Sigmoid colon (tissue), 7 donors: ENCODE results near the gene HIF3A. TPM values are rescaled to one million over a fixed set of nuclear protein-coding genes. Genes with fewer than 3 reads are reported as not detected.
A peak's percentile ranks its signal among the peaks of the same experiment; 100 is the strongest.

Experiments used
- DNase-seq: peaks from one replicate; pipeline ENCODE4 v3.0.0-alpha.2; 2019
- H3K27ac ChIP-seq, 4 donors: fragments of 200-600 bp; sonication (generic); one replicate each; pipeline ENCODE4 v1.5.1; 2016 to 2019; ENCODE audit warnings: mild to moderate bottlenecking in 1 of 4
- H3K27me3 ChIP-seq, 3 donors: fragments of 200-600 bp; sonication (generic); one replicate each; pipeline ENCODE4 v1.5.1; 2019; ENCODE audit warnings: mild to moderate bottlenecking in 1 of 3
- H3K36me3 ChIP-seq, 4 donors: fragments of 200-600 bp; sonication (generic); one replicate each; pipeline ENCODE4 v1.5.1; 2016 to 2019
- H3K4me1 ChIP-seq, 4 donors: fragments of 200-600 bp; sonication (generic); one replicate each; pipeline ENCODE4 v1.5.1; 2017 to 2019
- H3K4me3 ChIP-seq, 4 donors: fragments of 200-600 bp; sonication (generic); one replicate each; pipeline ENCODE4 v1.5.1; 2017 to 2019; ENCODE audit warnings: mild to moderate bottlenecking in 2 of 4, moderate library complexity in 1 of 4
- H3K9me3 ChIP-seq, 4 donors: fragments of 200-600 bp in 3 of 4; sonication (generic) in 3 of 4; one replicate each; pipeline versions ENCODE4 v1.5.1 to v1.6.1; 2013 to 2019
- EP300 ChIP-seq, 4 donors: sonication (generic); formaldehyde crosslinking; IDR thresholded peaks; one replicate each; pipeline ENCODE4 v1.6.1; 2017; ENCODE audit warnings: antibody characterized with exemption in 4 of 4
- POLR2A ChIP-seq, 2 donors: fragments of 450-650 bp; IDR thresholded peaks; one replicate each; pipeline ENCODE4 v1.6.1; 2016; ENCODE audit warnings: antibody characterized with exemption in 2 of 2, mild to moderate bottlenecking in 2 of 2, moderate library complexity in 2 of 2
- POLR2AphosphoS5 ChIP-seq, 4 donors: sonication (generic); formaldehyde crosslinking; IDR thresholded peaks; one replicate each; pipeline ENCODE4 v1.6.1; 2017; ENCODE audit warnings: antibody characterized with exemption in 4 of 4
- WGBS, 2 donors: extraction: QIAGEN DNeasy Blood & Tissue Kit; methylation state at CpG; one replicate each; pipeline ENCODE4 v1.1.7; 2013; 5-methylcytosine and 5-hydroxymethylcytosine counted together
- intact Hi-C: fragments of 100-400 bp; cut with DNase I; formaldehyde crosslinking; loops from one replicate; pipeline ENCODE4 v1.15.1; 2023
- polyA plus RNA-seq, 3 donors: library from polyadenylated mRNA; stranded (reverse); fragments of 200-250 nt; gene quantifications; one replicate each; pipeline ENCODE4 v1.2.3, GENCODE V29; 2013
- total RNA-seq, 4 donors: library from RNA; depleted of rRNA; stranded (reverse); fragments of >200 nt; gene quantifications; one replicate each; pipeline ENCODE4 v1.1.0, GENCODE V29; 2016
- TF ChIP-seq, protein P1 (sequence below), 4 experiments: fragments of 450-650 bp in 3 of 4; fragments of 200-600 bp in 1 of 4; IDR thresholded peaks; one replicate each; pipeline ENCODE4 v1.5.1; 2016 to 2019; ENCODE audit warnings: antibody characterized with exemption in 4 of 4, mild to moderate bottlenecking in 3 of 4, moderate library complexity in 2 of 4
- donor health status: healthy with polysubstance abuse.
- donor health status: Bipolar disorder and iron deficiency.
- donor health status: healthy.

The HIF3A gene
- total and polyA plus RNA-seq, 7 donors: 1.8 to 310 (median 63.0) TPM

DNA sequence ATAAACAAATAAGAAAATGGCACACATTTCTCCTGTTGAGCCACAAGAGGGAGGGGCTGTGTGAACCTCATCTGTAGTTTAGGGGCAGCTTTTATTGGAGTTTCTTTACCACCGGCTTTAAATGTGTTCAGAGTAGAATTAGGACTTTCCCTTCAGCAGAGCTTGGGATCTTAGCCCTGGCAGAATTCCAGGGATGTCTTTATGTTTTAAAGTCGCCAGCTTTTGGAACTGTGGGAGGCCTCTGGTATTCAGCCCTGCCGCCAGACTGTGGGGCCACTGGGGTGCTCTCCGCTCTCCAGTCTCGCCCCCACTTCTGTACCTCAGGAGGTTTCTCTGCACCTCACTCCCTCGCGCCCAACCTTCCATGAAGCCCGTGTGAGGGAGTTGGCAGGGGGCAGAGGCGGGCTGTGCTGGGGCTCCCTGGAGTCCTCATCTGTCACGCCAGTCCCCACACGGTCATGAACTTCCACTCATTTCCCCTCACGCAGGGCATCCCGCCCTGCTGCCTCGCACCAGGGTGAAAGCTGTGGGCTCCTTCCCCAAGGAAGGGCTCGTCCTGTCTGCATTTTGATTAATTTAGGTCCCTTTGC is 85.0 kb downstream of the HIF3A start:
- WGBS, 2 donors: 93% methylated on average over 15 of the region's 15 CpGs
- TF ChIP-seq POLR2A (IDR thresholded peaks at IDR 0.05) (no peak), POLR2AphosphoS5 (IDR thresholded peaks at IDR 0.05) (no peak), EP300 (IDR thresholded peaks at IDR 0.05) (no peak)
- TF ChIP-seq, protein P1, sequence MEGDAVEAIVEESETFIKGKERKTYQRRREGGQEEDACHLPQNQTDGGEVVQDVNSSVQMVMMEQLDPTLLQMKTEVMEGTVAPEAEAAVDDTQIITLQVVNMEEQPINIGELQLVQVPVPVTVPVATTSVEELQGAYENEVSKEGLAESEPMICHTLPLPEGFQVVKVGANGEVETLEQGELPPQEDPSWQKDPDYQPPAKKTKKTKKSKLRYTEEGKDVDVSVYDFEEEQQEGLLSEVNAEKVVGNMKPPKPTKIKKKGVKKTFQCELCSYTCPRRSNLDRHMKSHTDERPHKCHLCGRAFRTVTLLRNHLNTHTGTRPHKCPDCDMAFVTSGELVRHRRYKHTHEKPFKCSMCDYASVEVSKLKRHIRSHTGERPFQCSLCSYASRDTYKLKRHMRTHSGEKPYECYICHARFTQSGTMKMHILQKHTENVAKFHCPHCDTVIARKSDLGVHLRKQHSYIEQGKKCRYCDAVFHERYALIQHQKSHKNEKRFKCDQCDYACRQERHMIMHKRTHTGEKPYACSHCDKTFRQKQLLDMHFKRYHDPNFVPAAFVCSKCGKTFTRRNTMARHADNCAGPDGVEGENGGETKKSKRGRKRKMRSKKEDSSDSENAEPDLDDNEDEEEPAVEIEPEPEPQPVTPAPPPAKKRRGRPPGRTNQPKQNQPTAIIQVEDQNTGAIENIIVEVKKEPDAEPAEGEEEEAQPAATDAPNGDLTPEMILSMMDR (IDR thresholded peaks at IDR 0.05): no peak
- no peak overlapping the region for H3K4me3 ChIP-seq
- peaks cover 0 to 40% (median 21%) of the 10 kb centered on the region in 4 donors for H3K4me1 ChIP-seq
- H3K36me3 ChIP-seq: peaks cover 12 to 58% (median 33%) of the 10 kb centered on the region in 4 donors
- H3K27me3 ChIP-seq: no peaks in the 10 kb centered on the region
- H3K27ac ChIP-seq: no peak overlapping the region
- intact Hi-C loops: no loop called here
- peak; percentile 45 for DNase-seq
- no peaks in the 10 kb centered on the region for H3K9me3 ChIP-seq

DNA sequence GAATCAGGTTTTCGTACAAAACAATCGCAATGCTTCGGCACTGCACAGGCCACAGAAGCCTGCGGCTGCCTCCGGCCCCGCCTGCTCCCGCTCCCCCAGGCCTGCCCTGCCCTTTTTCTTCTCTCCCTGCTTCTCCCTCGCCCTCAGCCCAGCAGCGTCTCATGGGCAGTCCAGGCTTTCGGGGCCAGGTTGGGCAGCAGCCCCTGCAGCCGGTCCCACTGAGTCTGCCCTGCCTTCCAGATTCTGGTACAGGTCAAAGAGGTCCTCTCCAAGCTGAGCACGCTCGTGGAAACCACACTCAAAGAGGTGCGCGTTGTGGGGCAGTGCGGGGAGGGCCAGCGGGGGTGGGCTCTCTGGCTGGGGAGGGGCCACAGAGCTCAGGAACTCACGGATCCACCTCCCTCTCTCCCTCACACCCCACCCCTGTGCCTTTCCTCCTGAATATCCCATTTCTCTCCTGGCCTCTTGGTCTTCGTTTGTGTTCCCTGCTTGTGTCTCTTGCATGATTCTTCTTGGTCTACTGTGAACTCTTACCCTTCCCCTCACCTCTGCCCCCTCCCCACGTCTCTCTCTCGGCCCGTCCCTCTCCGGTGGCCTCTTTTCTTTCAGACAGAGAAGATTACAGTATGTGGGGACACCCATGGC is 86.5 kb downstream of the HIF3A start:
- intact Hi-C loops: no loop called here
- 87 to 91% methylated on average over 22 to 23 of the region's 23 CpGs for WGBS, 2 donors
- H3K27me3 ChIP-seq: no peaks in the 10 kb centered on the region
- H3K4me1 ChIP-seq: peaks cover 0 to 26% (median 11%) of the 10 kb centered on the region in 4 donors
- no peak for TF ChIP-seq POLR2A (IDR thresholded peaks at IDR 0.05)
- H3K9me3 ChIP-seq: no peaks in the 10 kb centered on the region
- no peak overlapping the region for H3K4me3 ChIP-seq
- peaks cover 17 to 65% (median 46%) of the 10 kb centered on the region in 4 donors for H3K36me3 ChIP-seq
- no peak overlapping the region for H3K27ac ChIP-seq
- peak; percentile 30 for DNase-seq

DNA sequence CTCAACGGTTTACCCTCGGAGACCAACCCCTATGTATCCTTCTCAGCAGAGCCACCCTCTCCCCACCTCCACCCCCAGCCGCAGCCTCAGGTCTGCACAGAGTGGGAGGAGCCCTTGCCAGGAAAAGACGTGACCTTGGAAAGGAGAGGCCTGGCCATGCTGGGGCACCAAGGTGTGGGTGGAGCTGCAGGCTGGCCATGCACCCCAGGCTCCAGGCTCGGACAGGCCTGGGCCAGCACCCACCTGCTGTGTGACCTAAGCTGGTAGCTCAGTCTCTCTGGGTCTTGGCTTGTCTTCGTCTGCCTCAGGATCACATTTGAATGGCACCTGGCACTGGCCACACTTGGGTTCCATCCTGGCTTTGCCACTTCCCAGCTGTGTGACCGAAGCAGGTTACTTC is 87.0 kb downstream of the HIF3A start:
- TF ChIP-seq EP300 (IDR thresholded peaks at IDR 0.05) (no peak), POLR2AphosphoS5 (IDR thresholded peaks at IDR 0.05) (no peak), POLR2A (IDR thresholded peaks at IDR 0.05) (no peak)
- TF ChIP-seq, protein P1 (IDR thresholded peaks at IDR 0.05): no peak
- Histone ChIP-seq H3K4me3 (no peak overlapping the region), H3K36me3 (peaks cover 22 to 71% (median 52%) of the 10 kb centered on the region in 4 donors), H3K9me3 (no peaks in the 10 kb centered on the region), H3K4me1 (peaks cover 0 to 21% (median 6%) of the 10 kb centered on the region in 4 donors), H3K27ac (no peak overlapping the region), H3K27me3 (no peaks in the 10 kb centered on the region)
- peak; percentile 53 for DNase-seq
- intact Hi-C loops: no loop called here
- WGBS, 2 donors: 86 to 92% methylated on average over 7 of the region's 7 CpGs

DNA sequence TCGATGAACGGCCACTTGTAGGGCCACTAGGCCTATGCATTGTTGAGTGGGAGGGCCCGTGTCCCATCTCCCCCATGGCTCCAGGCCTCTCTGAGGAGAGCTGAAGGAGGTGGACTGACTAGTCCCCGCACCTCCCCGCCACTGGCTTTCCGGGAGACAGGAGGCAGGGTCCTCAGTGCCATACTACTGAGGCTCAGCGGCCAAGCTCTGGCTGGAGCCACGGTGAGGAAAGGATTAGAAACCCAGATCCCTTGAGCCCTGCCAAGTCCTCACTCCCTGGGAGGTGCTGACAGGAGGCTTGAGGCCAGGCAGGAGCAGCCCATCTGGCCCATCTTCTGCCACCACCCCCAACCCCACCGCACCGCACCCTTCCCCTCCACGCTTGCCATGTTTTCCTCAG is 87.6 kb downstream of the HIF3A start:
- Histone ChIP-seq H3K9me3 (no peaks in the 10 kb centered on the region), H3K36me3 (peaks cover 26 to 75% (median 56%) of the 10 kb centered on the region in 4 donors), H3K27me3 (no peaks in the 10 kb centered on the region), H3K4me1 (peaks cover 0 to 15% (median under 1%) of the 10 kb centered on the region in 4 donors), H3K4me3 (no peak overlapping the region), H3K27ac (no peak overlapping the region)
- intact Hi-C loops: no loop called here
- WGBS, 2 donors: 95 to 96% methylated on average over 11 of the region's 11 CpGs
- TF ChIP-seq POLR2A (IDR thresholded peaks at IDR 0.05) (no peak), EP300 (IDR thresholded peaks at IDR 0.05) (no peak), POLR2AphosphoS5 (IDR thresholded peaks at IDR 0.05) (no peak)
- TF ChIP-seq, protein P1 (IDR thresholded peaks at IDR 0.05): no peak
- peak; percentile 52 for DNase-seq

DNA sequence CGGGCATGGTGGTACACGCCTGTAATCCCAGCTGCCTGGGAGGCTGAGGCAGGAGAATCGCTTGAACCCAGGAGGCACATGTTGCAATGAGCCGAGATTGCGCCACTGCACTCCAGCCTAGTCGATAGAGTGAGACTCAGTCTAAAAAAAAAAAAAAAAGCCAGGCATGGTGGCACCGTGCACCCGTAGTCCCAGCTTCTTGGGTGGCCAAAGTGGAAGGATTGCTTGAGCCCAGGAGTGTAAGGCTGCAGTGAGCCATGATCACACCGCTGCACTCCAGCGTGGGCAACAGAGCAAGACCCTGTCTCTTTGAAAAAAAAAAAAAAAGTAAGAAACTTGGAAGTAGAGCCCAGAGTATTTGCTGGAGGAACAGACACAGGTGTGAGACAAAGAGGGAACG is 88.8 kb downstream of the HIF3A start:
- peak; percentile 19 for DNase-seq
- no peak overlapping the region for H3K27ac ChIP-seq
- H3K36me3 ChIP-seq: peaks cover 36 to 87% (median 67%) of the 10 kb centered on the region in 4 donors
- H3K4me3 ChIP-seq: no peak overlapping the region
- 88 to 93% methylated on average over 11 of the region's 11 CpGs for WGBS, 2 donors
- no peaks in the 10 kb centered on the region for H3K9me3 ChIP-seq
- peaks cover 0 to 9% (median 0%) of the 10 kb centered on the region in 4 donors for H3K4me1 ChIP-seq
- TF ChIP-seq POLR2AphosphoS5 (IDR thresholded peaks at IDR 0.05) (no peak), EP300 (IDR thresholded peaks at IDR 0.05) (no peak), POLR2A (IDR thresholded peaks at IDR 0.05) (no peak)
- TF ChIP-seq, protein P1 (IDR thresholded peaks at IDR 0.05): no peak
- no peaks in the 10 kb centered on the region for H3K27me3 ChIP-seq
- intact Hi-C loops: no loop called here
